Measurements from ENCODE around the gene RAB39B. TPM values are rescaled to one million over a fixed set of nuclear protein-coding genes. Genes with fewer than 3 reads are reported as not detected.

The RAB39B gene
- total RNA-seq, 1 donor from 2014 or later, result 6.6 TPM

DNA sequence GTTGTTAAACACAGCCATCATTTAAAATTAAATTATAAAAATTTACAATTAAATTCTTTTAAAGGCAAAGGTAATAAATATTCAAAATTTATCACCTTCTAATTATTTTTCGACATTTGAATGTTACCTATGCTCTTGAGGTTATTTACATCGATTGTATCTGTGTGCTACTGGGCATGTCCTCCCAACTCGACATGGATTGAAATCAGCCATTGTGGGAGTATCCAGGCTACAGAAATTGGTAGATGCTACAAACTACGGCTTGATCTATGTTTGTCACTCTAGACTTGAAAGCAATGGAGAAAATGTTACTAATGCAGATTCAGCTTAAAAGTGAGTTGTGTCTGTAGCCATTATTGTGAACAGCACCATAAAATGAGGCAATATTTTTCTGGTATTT, 50.6 kb downstream of the RAB39B start:
- no peak for DNase-seq (ENCODE audit: low read depth)
- no peaks in the 10 kb centered on the region for H3K27me3 ChIP-seq (ENCODE audit: control insufficient read depth, insufficient read depth, low read length)
- H3K36me3 ChIP-seq (ENCODE audit: control insufficient read depth, insufficient read depth, low read length), result no peaks in the 10 kb centered on the region
- H3K4me3 ChIP-seq (ENCODE audit: low read depth, low read length), result no peak overlapping the region
- TF ChIP-seq, protein P1, sequence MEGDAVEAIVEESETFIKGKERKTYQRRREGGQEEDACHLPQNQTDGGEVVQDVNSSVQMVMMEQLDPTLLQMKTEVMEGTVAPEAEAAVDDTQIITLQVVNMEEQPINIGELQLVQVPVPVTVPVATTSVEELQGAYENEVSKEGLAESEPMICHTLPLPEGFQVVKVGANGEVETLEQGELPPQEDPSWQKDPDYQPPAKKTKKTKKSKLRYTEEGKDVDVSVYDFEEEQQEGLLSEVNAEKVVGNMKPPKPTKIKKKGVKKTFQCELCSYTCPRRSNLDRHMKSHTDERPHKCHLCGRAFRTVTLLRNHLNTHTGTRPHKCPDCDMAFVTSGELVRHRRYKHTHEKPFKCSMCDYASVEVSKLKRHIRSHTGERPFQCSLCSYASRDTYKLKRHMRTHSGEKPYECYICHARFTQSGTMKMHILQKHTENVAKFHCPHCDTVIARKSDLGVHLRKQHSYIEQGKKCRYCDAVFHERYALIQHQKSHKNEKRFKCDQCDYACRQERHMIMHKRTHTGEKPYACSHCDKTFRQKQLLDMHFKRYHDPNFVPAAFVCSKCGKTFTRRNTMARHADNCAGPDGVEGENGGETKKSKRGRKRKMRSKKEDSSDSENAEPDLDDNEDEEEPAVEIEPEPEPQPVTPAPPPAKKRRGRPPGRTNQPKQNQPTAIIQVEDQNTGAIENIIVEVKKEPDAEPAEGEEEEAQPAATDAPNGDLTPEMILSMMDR (IDR thresholded peaks at IDR 0.05; ENCODE audit: insufficient read depth, low read length, poor library complexity, severe bottlenecking), result no peak

DNA sequence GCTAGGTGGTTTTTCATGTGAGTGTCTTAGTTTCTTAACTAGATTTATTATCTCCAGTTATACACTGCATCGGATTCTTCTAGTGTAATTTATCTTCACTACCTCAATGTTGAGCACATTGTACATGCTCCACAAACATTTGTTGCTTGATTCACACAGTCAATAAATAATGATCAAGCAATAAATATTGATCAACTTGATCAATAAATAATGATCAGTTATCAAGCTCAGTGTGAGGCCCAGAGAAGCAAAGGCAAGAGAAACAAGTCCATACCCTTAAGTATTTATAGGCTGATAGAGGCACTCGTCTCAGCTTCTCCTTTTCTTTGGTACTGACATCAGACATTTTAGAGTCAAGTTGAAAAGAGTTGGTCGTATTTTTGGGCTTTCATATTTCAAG, 53.1 kb downstream of the RAB39B start:
- no peak for DNase-seq (ENCODE audit: low read depth)
- H3K36me3 ChIP-seq (ENCODE audit: control insufficient read depth, insufficient read depth, low read length), result no peaks in the 10 kb centered on the region
- TF ChIP-seq, protein P1 (IDR thresholded peaks at IDR 0.05; ENCODE audit: insufficient read depth, low read length, poor library complexity, severe bottlenecking), result no peak

More for the DNA sequence above, 53.1 kb downstream of the RAB39B start:
- H3K4me3 ChIP-seq (ENCODE audit: low read depth, low read length), result no peak overlapping the region
- no peaks in the 10 kb centered on the region for H3K27me3 ChIP-seq (ENCODE audit: control insufficient read depth, insufficient read depth, low read length)

Other genes with a start within 250 kb of the RAB39B start
- 3.1 and 3.3 TPM in 2 replicates for gene F8, start 241.8 kb downstream of the RAB39B start, total RNA-seq
- gene FUNDC2, start 237.6 kb downstream of the RAB39B start, total RNA-seq, result 29.9 and 43.7 TPM in 2 replicates
- 10.5 and 12.2 TPM in 2 replicates for gene CMC4, start 193.4 kb downstream of the RAB39B start, total RNA-seq
- gene MTCP1, start 193.4 kb downstream of the RAB39B start, total RNA-seq, result 0.27 and 1.1 TPM in 2 replicates
- 10.8 and 11.8 TPM in 2 replicates for gene BRCC3, start 193.0 kb downstream of the RAB39B start, total RNA-seq
- 42.1 and 56.2 TPM in 2 replicates for gene VBP1, start 48.0 kb downstream of the RAB39B start, total RNA-seq
- not detected in 2 replicates for gene CLIC2, start 70.1 kb upstream of the RAB39B start, total RNA-seq
- gene F8A2, start 117.6 kb upstream of the RAB39B start, total RNA-seq, result 1.0 TPM in 1 of 2 replicates, not detected in the other
- gene F8A3, start 194.1 kb upstream of the RAB39B start, total RNA-seq, result 0.14 TPM in 1 of 2 replicates, not detected in the other

Measured in kidney epithelial cell (primary cell).